ENCODE measurements around the gene TNKS2. TPM values are rescaled to one million over a fixed set of nuclear protein-coding genes. Genes with fewer than 3 reads are reported as not detected.

Gene TNKS2
- total and polyA plus RNA-seq, 2 experiments from 2014 or later = 11.9 to 40.4 TPM

DNA sequence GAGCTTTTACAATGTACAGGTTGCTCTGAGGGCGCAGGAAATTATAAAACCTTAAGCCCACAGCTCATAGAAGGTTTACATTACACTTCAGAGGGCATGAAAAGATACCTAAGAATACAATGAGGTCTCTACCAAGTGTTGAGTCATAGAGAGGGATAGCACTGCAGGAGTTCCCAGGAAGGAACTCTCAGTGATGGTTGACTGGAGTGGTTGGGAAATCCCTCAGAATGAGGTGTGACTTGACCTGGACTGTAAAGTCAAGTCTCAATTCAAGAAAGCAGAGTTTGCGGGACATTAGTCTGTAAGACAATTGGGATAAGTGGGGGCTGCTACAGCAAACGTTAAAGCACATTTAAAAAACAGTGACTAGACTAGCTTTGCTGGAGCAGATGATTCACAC, 21.9 kb downstream of the TNKS2 start:
- no peak for DNase-seq (ENCODE audit: low spot score)
- no peaks in the 10 kb centered on the region for H3K9me2 ChIP-seq (replicated peaks; ENCODE audit: insufficient read depth)
- TF ChIP-seq EZH2 (IDR thresholded peaks at IDR 0.05; ENCODE audit: borderline replicate concordance) = no peak
- TF ChIP-seq, protein P1, sequence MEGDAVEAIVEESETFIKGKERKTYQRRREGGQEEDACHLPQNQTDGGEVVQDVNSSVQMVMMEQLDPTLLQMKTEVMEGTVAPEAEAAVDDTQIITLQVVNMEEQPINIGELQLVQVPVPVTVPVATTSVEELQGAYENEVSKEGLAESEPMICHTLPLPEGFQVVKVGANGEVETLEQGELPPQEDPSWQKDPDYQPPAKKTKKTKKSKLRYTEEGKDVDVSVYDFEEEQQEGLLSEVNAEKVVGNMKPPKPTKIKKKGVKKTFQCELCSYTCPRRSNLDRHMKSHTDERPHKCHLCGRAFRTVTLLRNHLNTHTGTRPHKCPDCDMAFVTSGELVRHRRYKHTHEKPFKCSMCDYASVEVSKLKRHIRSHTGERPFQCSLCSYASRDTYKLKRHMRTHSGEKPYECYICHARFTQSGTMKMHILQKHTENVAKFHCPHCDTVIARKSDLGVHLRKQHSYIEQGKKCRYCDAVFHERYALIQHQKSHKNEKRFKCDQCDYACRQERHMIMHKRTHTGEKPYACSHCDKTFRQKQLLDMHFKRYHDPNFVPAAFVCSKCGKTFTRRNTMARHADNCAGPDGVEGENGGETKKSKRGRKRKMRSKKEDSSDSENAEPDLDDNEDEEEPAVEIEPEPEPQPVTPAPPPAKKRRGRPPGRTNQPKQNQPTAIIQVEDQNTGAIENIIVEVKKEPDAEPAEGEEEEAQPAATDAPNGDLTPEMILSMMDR (IDR thresholded peaks at IDR 0.05; ENCODE audit: poor library complexity) = no peak
- no peak for TF ChIP-seq EZH2phosphoT487 (IDR thresholded peaks at IDR 0.05; ENCODE audit: low read depth, severe bottlenecking, unreplicated experiment)
- H3K27me3 ChIP-seq = no peaks in the 10 kb centered on the region
- H2AFZ ChIP-seq = no peak overlapping the region
- no peak overlapping the region for H3K4me3 ChIP-seq
- no peak overlapping the region for H3K4me2 ChIP-seq
- H3K4me1 ChIP-seq (ENCODE audit: insufficient read depth) = no peaks in the 10 kb centered on the region
- H3K27ac ChIP-seq = no peak overlapping the region
- 71% methylated on average over 3 of the region's 3 CpGs for WGBS (ENCODE audit: low lambda C conversion rate, missing lambda C conversion rate)
- H3K9me3 ChIP-seq (ENCODE audit: low read depth) = no peaks in the 10 kb centered on the region
- peaks cover 8% of the 10 kb centered on the region for H3K79me2 ChIP-seq
- H3K36me3 ChIP-seq (replicated peaks; ENCODE audit: insufficient read depth, low read depth) = no peaks in the 10 kb centered on the region
- peaks cover 9% of the 10 kb centered on the region for H4K20me1 ChIP-seq (ENCODE audit: insufficient read depth, poor library complexity, severe bottlenecking)

- Histone ChIP-seq H4K20me1 (ENCODE audit: insufficient read depth, poor library complexity, severe bottlenecking) (no peaks in the 10 kb centered on the region), H3K9me2 (replicated peaks; ENCODE audit: insufficient read depth) (no peaks in the 10 kb centered on the region), H3K27ac (no peak overlapping the region), H3K4me2 (no peak overlapping the region), H2AFZ (no peak overlapping the region), H3K79me2 (no peaks in the 10 kb centered on the region), H3K9me3 (ENCODE audit: low read depth) (no peaks in the 10 kb centered on the region), H3K27me3 (no peaks in the 10 kb centered on the region), H3K4me3 (no peak overlapping the region), H3K4me1 (ENCODE audit: insufficient read depth) (no peaks in the 10 kb centered on the region), H3K36me3 (replicated peaks; ENCODE audit: insufficient read depth, low read depth) (peaks cover 10% of the 10 kb centered on the region)
- WGBS (ENCODE audit: low lambda C conversion rate, missing lambda C conversion rate) = 100% methylated on average over 1 of the region's 1 CpG
- no peak for DNase-seq (ENCODE audit: low spot score)
- TF ChIP-seq EZH2 (IDR thresholded peaks at IDR 0.05; ENCODE audit: borderline replicate concordance) (no peak), EZH2phosphoT487 (IDR thresholded peaks at IDR 0.05; ENCODE audit: low read depth, severe bottlenecking, unreplicated experiment) (no peak)
- TF ChIP-seq, protein P1 (IDR thresholded peaks at IDR 0.05; ENCODE audit: poor library complexity) = no peak
These were observed 25.9 kb downstream of the TNKS2 start for GRCh38 chr10:91824076-91824475.

DNA sequence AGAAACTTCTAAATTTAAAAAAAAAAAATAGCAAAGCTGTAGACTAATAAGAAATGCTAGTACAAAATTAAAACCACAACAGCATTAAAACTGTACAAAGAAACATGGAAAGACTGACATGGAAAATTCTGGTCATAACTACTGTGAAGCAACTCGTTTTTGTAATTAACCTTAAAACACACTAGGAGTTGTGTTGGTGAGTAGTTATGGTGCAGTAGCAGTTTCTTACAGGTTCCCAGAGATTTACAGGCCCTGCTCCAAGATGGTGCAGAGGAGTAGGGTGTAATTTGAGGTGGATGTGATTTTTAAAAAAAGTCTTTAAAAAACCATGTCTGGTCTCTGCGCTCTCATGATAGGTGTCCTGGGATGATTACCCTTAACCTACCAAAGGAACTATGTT, 31.0 kb downstream of the TNKS2 start:
- H3K27me3 ChIP-seq = no peaks in the 10 kb centered on the region
- H3K36me3 ChIP-seq (replicated peaks; ENCODE audit: insufficient read depth, low read depth) = peaks cover 10% of the 10 kb centered on the region
- DNase-seq (ENCODE audit: low spot score) = no peak
- H4K20me1 ChIP-seq (ENCODE audit: insufficient read depth, poor library complexity, severe bottlenecking) = no peaks in the 10 kb centered on the region
- TF ChIP-seq EZH2phosphoT487 (IDR thresholded peaks at IDR 0.05; ENCODE audit: low read depth, severe bottlenecking, unreplicated experiment) (no peak), EZH2 (IDR thresholded peaks at IDR 0.05; ENCODE audit: borderline replicate concordance) (no peak)
- TF ChIP-seq, protein P1 (IDR thresholded peaks at IDR 0.05; ENCODE audit: poor library complexity) = no peak
- H3K9me3 ChIP-seq (ENCODE audit: low read depth) = no peaks in the 10 kb centered on the region
- H3K9me2 ChIP-seq (replicated peaks; ENCODE audit: insufficient read depth) = no peaks in the 10 kb centered on the region
- no peak overlapping the region for H3K4me2 ChIP-seq
- no peak overlapping the region for H3K4me3 ChIP-seq
- no peaks in the 10 kb centered on the region for H3K79me2 ChIP-seq
- no peak overlapping the region for H2AFZ ChIP-seq
- H3K4me1 ChIP-seq (ENCODE audit: insufficient read depth) = no peaks in the 10 kb centered on the region
- no peak overlapping the region for H3K27ac ChIP-seq
- WGBS (ENCODE audit: low lambda C conversion rate, missing lambda C conversion rate) = 95% methylated on average over 2 of the region's 2 CpGs

DNA sequence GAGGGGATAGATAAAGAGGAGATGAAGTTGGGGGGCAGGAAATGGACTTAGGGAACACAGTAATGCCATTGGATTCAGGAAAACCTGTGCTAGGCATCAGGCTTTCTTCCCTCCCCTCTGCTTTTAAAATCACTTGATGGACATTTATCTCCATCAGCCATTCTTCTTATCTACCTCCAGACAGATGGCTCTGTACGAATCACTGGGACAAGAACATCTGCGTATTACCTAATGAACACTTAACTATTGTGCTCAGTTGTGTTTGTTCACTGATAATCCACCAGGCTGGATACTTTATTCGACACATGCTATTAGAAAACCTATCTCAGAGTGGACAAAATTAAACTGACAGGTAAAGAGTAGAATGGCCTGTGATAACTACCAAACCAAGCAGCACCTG, 40.0 kb downstream of the TNKS2 start:
- WGBS (ENCODE audit: low lambda C conversion rate, missing lambda C conversion rate) = 77% methylated on average over 3 of the region's 3 CpGs
- Histone ChIP-seq H3K4me3 (no peak overlapping the region), H3K36me3 (replicated peaks; ENCODE audit: insufficient read depth, low read depth) (no peaks in the 10 kb centered on the region), H4K20me1 (ENCODE audit: insufficient read depth, poor library complexity, severe bottlenecking) (no peaks in the 10 kb centered on the region), H3K79me2 (no peaks in the 10 kb centered on the region), H2AFZ (no peak overlapping the region), H3K27ac (no peak overlapping the region), H3K4me1 (ENCODE audit: insufficient read depth) (no peaks in the 10 kb centered on the region), H3K9me3 (ENCODE audit: low read depth) (no peaks in the 10 kb centered on the region), H3K9me2 (replicated peaks; ENCODE audit: insufficient read depth) (no peaks in the 10 kb centered on the region), H3K27me3 (no peaks in the 10 kb centered on the region), H3K4me2 (no peak overlapping the region)
- no peak for DNase-seq (ENCODE audit: low spot score)
- TF ChIP-seq EZH2 (IDR thresholded peaks at IDR 0.05; ENCODE audit: borderline replicate concordance) (no peak), EZH2phosphoT487 (IDR thresholded peaks at IDR 0.05; ENCODE audit: low read depth, severe bottlenecking, unreplicated experiment) (no peak)
- TF ChIP-seq, protein P1 (IDR thresholded peaks at IDR 0.05; ENCODE audit: poor library complexity) = no peak

All from hepatocyte (in vitro differentiated cells).